ENCODE results near the gene FLT1.

Gene FLT1

DNA sequence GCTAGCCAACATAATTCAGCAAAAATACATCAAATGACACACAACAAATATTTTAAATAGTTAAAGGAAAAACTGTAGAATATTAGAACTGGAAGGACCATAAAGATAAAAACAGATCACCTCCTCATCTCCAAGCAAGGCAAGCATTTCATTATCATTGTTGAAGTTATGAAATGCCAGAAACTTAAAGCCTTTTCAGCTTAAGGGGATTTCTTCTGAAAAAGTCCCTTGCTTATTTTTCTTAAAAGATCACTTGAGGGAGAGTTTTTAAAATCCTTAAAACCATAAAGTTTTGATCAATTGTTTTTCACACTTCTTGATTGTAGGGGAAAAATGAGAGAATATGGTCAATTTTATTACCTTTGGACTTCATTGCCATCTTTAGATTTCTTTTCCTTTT, 37.4 kb downstream of the FLT1 start:
- H3K36me3 ChIP-seq (ENCODE audit: control insufficient read depth in 2 of 2, insufficient read depth in 1 of 2, low read length in 2 of 2) = peaks cover 0 to 32% of the 10 kb centered on the region in 2 experiments; a peak in 2 of 3 replicates
- no peaks in the 10 kb centered on the region for H3K9me3 ChIP-seq (ENCODE audit: control insufficient read depth, insufficient read depth, low read depth, low read length)
- CTCF ChIA-PET = no interaction called here
- no peak for TF ChIP-seq ZNF302 (tag by site-specific recombination; IDR thresholded peaks at IDR 0.05; ENCODE audit: low read depth)
- no peak for TF ChIP-seq WT1 (tag by site-specific recombination; IDR thresholded peaks at IDR 0.05)
- no peak for TF ChIP-seq ZNF514 (tag by site-specific recombination; IDR thresholded peaks at IDR 0.05)
- no peak for TF ChIP-seq KLF9 (tag by site-specific recombination; IDR thresholded peaks at IDR 0.05; ENCODE audit: low read depth)
- POLR2A ChIA-PET = no interaction called here
- H3K27ac ChIP-seq (ENCODE audit: extremely low read depth, low read depth, low read length) = no peak overlapping the region
- no peaks in the 10 kb centered on the region for H3K4me1 ChIP-seq (ENCODE audit: control insufficient read depth, insufficient read depth, low read length)
- H3K4me3 ChIP-seq (ENCODE audit: low read depth, low read length) = no peak overlapping the region

DNA sequence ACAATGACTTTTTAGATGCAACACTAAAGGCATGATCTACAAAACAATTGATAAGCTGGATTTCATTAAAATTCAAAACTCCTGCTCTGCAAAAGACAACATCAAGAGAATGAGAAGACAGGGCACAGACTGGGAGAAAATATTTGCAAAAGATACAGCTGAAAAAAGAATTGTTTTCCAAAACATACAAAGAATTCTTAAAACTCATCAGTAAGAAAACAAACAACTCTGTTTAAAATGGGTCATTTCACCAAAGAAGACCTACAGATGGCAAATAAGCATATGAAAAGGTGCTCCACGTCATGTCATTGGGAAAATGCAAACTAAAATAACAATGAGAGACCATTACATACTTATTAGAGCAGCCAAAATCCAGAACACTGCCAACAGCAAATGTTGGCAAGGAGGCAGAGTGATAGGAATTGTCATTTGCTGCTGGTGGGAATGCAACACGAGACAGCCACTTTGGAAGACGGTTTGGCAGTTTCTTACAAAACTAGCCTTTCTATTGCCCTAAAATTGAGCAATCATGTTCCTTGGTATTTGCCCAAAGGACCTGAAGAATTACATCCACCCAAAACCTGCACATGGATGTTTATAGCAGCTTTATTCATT, 39.2 kb downstream of the FLT1 start:
- POLR2A ChIA-PET = no interaction called here
- Histone ChIP-seq H3K4me1 (ENCODE audit: control insufficient read depth, insufficient read depth, low read length) (peaks cover 10% of the 10 kb centered on the region), H3K4me3 (ENCODE audit: low read depth, low read length) (no peak overlapping the region), H3K9me3 (ENCODE audit: control insufficient read depth, insufficient read depth, low read depth, low read length) (no peaks in the 10 kb centered on the region), H3K27ac (ENCODE audit: extremely low read depth, low read depth, low read length) (no peak overlapping the region), H3K36me3 (ENCODE audit: control insufficient read depth in 2 of 2, insufficient read depth in 1 of 2, low read length in 2 of 2) (peaks cover 0 to 31% of the 10 kb centered on the region in 2 experiments; a peak in 2 of 3 replicates)
- CTCF ChIA-PET = no interaction called here
- TF ChIP-seq, protein P1, sequence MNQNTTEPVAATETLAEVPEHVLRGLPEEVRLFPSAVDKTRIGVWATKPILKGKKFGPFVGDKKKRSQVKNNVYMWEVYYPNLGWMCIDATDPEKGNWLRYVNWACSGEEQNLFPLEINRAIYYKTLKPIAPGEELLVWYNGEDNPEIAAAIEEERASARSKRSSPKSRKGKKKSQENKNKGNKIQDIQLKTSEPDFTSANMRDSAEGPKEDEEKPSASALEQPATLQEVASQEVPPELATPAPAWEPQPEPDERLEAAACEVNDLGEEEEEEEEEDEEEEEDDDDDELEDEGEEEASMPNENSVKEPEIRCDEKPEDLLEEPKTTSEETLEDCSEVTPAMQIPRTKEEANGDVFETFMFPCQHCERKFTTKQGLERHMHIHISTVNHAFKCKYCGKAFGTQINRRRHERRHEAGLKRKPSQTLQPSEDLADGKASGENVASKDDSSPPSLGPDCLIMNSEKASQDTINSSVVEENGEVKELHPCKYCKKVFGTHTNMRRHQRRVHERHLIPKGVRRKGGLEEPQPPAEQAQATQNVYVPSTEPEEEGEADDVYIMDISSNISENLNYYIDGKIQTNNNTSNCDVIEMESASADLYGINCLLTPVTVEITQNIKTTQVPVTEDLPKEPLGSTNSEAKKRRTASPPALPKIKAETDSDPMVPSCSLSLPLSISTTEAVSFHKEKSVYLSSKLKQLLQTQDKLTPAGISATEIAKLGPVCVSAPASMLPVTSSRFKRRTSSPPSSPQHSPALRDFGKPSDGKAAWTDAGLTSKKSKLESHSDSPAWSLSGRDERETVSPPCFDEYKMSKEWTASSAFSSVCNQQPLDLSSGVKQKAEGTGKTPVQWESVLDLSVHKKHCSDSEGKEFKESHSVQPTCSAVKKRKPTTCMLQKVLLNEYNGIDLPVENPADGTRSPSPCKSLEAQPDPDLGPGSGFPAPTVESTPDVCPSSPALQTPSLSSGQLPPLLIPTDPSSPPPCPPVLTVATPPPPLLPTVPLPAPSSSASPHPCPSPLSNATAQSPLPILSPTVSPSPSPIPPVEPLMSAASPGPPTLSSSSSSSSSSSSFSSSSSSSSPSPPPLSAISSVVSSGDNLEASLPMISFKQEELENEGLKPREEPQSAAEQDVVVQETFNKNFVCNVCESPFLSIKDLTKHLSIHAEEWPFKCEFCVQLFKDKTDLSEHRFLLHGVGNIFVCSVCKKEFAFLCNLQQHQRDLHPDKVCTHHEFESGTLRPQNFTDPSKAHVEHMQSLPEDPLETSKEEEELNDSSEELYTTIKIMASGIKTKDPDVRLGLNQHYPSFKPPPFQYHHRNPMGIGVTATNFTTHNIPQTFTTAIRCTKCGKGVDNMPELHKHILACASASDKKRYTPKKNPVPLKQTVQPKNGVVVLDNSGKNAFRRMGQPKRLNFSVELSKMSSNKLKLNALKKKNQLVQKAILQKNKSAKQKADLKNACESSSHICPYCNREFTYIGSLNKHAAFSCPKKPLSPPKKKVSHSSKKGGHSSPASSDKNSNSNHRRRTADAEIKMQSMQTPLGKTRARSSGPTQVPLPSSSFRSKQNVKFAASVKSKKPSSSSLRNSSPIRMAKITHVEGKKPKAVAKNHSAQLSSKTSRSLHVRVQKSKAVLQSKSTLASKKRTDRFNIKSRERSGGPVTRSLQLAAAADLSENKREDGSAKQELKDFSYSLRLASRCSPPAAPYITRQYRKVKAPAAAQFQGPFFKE (tag by site-specific recombination; IDR thresholded peaks at IDR 0.05; ENCODE audit: borderline replicate concordance) = no peak
- TF ChIP-seq ZFP69B (tag by site-specific recombination; IDR thresholded peaks at IDR 0.05) (no peak), ZFP3 (tag by site-specific recombination; IDR thresholded peaks at IDR 0.05; ENCODE audit: low read depth) (no peak), ZNF404 (tag by site-specific recombination; IDR thresholded peaks at IDR 0.05) (no peak), ZFP41 (tag by site-specific recombination; IDR thresholded peaks at IDR 0.05; ENCODE audit: borderline replicate concordance) (no peak), ZNF121 (tag by site-specific recombination; IDR thresholded peaks at IDR 0.05) (no peak), ZNF423 (tag by site-specific recombination; IDR thresholded peaks at IDR 0.05) (no peak), ZNF114 (tag by site-specific recombination; IDR thresholded peaks at IDR 0.05) (no peak), ZBTB20 (tag by site-specific recombination; IDR thresholded peaks at IDR 0.05) (no peak), EGR2 (tag by site-specific recombination; IDR thresholded peaks at IDR 0.05; ENCODE audit: low read depth) (no peak), ZNF292 (tag by site-specific recombination; IDR thresholded peaks at IDR 0.05; ENCODE audit: borderline replicate concordance, low read depth) (no peak), ZNF214 (tag by site-specific recombination; IDR thresholded peaks at IDR 0.05; ENCODE audit: borderline replicate concordance) (no peak), ZNF211 (tag by site-specific recombination; IDR thresholded peaks at IDR 0.05; ENCODE audit: low read depth) (no peak), ZBTB21 (tag by site-specific recombination; IDR thresholded peaks at IDR 0.05) (no peak), ZNF184 (tag by site-specific recombination; IDR thresholded peaks at IDR 0.05) (no peak)
- TF ChIP-seq, protein P2, sequence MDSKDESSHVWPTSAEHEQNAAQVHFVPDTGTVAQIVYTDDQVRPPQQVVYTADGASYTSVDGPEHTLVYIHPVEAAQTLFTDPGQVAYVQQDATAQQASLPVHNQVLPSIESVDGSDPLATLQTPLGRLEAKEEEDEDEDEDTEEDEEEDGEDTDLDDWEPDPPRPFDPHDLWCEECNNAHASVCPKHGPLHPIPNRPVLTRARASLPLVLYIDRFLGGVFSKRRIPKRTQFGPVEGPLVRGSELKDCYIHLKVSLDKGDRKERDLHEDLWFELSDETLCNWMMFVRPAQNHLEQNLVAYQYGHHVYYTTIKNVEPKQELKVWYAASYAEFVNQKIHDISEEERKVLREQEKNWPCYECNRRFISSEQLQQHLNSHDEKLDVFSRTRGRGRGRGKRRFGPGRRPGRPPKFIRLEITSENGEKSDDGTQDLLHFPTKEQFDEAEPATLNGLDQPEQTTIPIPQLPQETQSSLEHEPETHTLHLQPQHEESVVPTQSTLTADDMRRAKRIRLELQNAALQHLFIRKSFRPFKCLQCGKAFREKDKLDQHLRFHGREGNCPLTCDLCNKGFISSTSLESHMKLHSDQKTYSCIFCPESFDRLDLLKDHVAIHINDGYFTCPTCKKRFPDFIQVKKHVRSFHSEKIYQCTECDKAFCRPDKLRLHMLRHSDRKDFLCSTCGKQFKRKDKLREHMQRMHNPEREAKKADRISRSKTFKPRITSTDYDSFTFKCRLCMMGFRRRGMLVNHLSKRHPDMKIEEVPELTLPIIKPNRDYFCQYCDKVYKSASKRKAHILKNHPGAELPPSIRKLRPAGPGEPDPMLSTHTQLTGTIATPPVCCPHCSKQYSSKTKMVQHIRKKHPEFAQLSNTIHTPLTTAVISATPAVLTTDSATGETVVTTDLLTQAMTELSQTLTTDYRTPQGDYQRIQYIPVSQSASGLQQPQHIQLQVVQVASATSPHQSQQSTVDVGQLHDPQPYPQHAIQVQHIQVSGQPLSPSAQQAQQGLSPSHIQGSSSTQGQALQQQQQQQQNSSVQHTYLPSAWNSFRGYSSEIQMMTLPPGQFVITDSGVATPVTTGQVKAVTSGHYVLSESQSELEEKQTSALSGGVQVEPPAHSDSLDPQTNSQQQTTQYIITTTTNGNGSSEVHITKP (tag by site-specific recombination; IDR thresholded peaks at IDR 0.05) = no peak
- TF ChIP-seq, protein P3, sequence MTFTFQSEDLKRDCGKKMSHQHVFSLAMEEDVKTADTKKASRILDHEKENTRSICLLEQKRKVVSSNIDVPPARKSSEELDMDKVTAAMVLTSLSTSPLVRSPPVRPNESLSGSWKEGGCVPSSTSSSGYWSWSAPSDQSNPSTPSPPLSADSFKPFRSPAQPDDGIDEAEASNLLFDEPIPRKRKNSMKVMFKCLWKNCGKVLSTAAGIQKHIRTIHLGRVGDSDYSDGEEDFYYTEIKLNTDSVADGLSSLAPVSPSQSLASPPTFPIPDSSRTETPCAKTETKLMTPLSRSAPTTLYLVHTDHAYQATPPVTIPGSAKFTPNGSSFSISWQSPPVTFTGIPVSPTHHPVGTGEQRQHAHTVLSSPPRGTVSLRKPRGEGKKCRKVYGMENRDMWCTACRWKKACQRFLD (tag by site-specific recombination; IDR thresholded peaks at IDR 0.05) = no peak
- TF ChIP-seq, protein P4, sequence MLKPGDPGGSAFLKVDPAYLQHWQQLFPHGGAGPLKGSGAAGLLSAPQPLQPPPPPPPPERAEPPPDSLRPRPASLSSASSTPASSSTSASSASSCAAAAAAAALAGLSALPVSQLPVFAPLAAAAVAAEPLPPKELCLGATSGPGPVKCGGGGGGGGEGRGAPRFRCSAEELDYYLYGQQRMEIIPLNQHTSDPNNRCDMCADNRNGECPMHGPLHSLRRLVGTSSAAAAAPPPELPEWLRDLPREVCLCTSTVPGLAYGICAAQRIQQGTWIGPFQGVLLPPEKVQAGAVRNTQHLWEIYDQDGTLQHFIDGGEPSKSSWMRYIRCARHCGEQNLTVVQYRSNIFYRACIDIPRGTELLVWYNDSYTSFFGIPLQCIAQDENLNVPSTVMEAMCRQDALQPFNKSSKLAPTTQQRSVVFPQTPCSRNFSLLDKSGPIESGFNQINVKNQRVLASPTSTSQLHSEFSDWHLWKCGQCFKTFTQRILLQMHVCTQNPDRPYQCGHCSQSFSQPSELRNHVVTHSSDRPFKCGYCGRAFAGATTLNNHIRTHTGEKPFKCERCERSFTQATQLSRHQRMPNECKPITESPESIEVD (tag by site-specific recombination; IDR thresholded peaks at IDR 0.05) = no peak
